ENCODE data around the gene GPR107. TPM values are rescaled to one million over a fixed set of nuclear protein-coding genes. Genes with fewer than 3 reads are reported as not detected.

GPR107 gene
- total RNA-seq, 1 donor from 2014 or later = 67.4 TPM

- peaks cover 17% of the 10 kb centered on the region for H3K4me1 Mint-ChIP-seq
- DNase-seq (ENCODE audit: low spot score in 2 of 2, unreplicated experiment in 2 of 2) = peak in 1 of 2 experiments; percentile 66
- no peak for TF ChIP-seq CTCF (IDR thresholded peaks at IDR 0.05; ENCODE audit: unreplicated experiment)
- H3K36me3 Mint-ChIP-seq = no peaks in the 10 kb centered on the region
- H3K27me3 Mint-ChIP-seq (ENCODE audit: low read depth) = no peaks in the 10 kb centered on the region
- peak overlapping the region; percentile 50 for H3K27ac Mint-ChIP-seq
- no peaks in the 10 kb centered on the region for H3K9me3 Mint-ChIP-seq
- peak overlapping the region; percentile 83 for H3K4me3 Mint-ChIP-seq
Measured at GRCh38 chr9:130172858-130173665, 119.4 kb downstream of the GPR107 start.

GRCh38 chr9:130173666-130173983 lies 119.9 kb downstream of the GPR107 start:
- TF ChIP-seq CTCF (IDR thresholded peaks at IDR 0.05; ENCODE audit: unreplicated experiment) = no peak
- Mint-ChIP-seq H3K9me3 (no peaks in the 10 kb centered on the region), H3K27me3 (ENCODE audit: low read depth) (no peaks in the 10 kb centered on the region), H3K36me3 (no peaks in the 10 kb centered on the region), H3K27ac (no peak overlapping the region), H3K4me1 (peaks cover 22% of the 10 kb centered on the region), H3K4me3 (peak overlapping the region; percentile 83)
- no peak for DNase-seq (ENCODE audit: low spot score in 2 of 2, unreplicated experiment in 2 of 2)

GRCh38 chr9:130174025-130174424 lies 120.3 kb downstream of the GPR107 start:
- peak overlapping the region; percentile 83 for H3K4me3 Mint-ChIP-seq
- H3K27ac Mint-ChIP-seq = no peak overlapping the region
- H3K9me3 Mint-ChIP-seq = no peaks in the 10 kb centered on the region
- no peaks in the 10 kb centered on the region for H3K27me3 Mint-ChIP-seq (ENCODE audit: low read depth)
- peaks cover 23% of the 10 kb centered on the region for H3K4me1 Mint-ChIP-seq
- no peak for TF ChIP-seq CTCF (IDR thresholded peaks at IDR 0.05; ENCODE audit: unreplicated experiment)
- H3K36me3 Mint-ChIP-seq = no peaks in the 10 kb centered on the region
- no peak for DNase-seq (ENCODE audit: low spot score in 2 of 2, unreplicated experiment in 2 of 2)

- no peak for TF ChIP-seq CTCF (IDR thresholded peaks at IDR 0.05; ENCODE audit: unreplicated experiment)
- H3K27me3 Mint-ChIP-seq (ENCODE audit: low read depth) = no peaks in the 10 kb centered on the region
- peak overlapping the region; percentile 50 for H3K27ac Mint-ChIP-seq
- no peaks in the 10 kb centered on the region for H3K9me3 Mint-ChIP-seq
- H3K4me1 Mint-ChIP-seq = peaks cover 29% of the 10 kb centered on the region
- peak overlapping the region; percentile 83 for H3K4me3 Mint-ChIP-seq
- no peak for DNase-seq (ENCODE audit: low spot score in 2 of 2, unreplicated experiment in 2 of 2)
- no peaks in the 10 kb centered on the region for H3K36me3 Mint-ChIP-seq
Measured at GRCh38 chr9:130174920-130175321, 121.2 kb downstream of the GPR107 start.

GRCh38 chr9:130175355-130175754 lies 121.6 kb downstream of the GPR107 start:
- Mint-ChIP-seq H3K4me1 (peaks cover 29% of the 10 kb centered on the region), H3K9me3 (no peaks in the 10 kb centered on the region), H3K27me3 (ENCODE audit: low read depth) (no peaks in the 10 kb centered on the region), H3K27ac (no peak overlapping the region), H3K36me3 (no peaks in the 10 kb centered on the region), H3K4me3 (no peak overlapping the region)
- no peak for TF ChIP-seq CTCF (IDR thresholded peaks at IDR 0.05; ENCODE audit: unreplicated experiment)
- DNase-seq (ENCODE audit: low spot score in 2 of 2, unreplicated experiment in 2 of 2) = no peak
